Right forelimb (tissue), 1 donor: ENCODE measurements around the gene CD47.

ENCODE experiments used
- DNase-seq: peaks from one replicate; pipeline ENCODE4 v3.0.0-alpha.2; 2018

The CD47 gene

GRCh38 chr3:108046247-108046646, 44.6 kb downstream of the CD47 start:
- DNase-seq = no peak

GRCh38 chr3:108044699-108045098, 46.1 kb downstream of the CD47 start:
- no peak for DNase-seq

- no peak for DNase-seq
These were observed 48.5 kb downstream of the CD47 start for GRCh38 chr3:108042300-108042699.

DNA sequence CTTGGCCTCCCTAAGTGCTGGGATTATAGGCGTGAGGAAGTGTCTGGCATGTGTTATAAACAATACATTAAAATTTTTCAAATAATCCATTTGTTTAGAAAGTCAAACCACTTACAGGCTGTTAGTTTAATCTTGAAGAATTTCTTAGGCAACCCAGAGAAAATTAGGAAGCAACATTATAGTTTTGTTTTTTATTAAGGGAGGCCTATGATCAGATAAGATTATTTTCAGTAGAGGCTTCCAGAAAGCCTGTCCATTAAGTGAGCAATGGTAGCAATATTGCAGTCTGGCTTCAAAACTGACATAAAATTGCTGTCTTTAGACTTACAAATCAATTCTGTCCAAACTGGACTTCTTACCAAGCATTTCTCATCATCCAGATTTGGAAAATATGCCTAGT, 49.6 kb downstream of the CD47 start:
- no peak for DNase-seq

GRCh38 chr3:108037770-108038169, 53.1 kb downstream of the CD47 start:
- DNase-seq = no peak

GRCh38 chr3:108036984-108037741, 53.7 kb downstream of the CD47 start:
- DNase-seq = no peak

GRCh38 chr3:108036401-108036800, 54.4 kb downstream of the CD47 start:
- DNase-seq = no peak

GRCh38 chr3:108035751-108036150, 55.1 kb downstream of the CD47 start:
- no peak for DNase-seq

- DNase-seq = no peak
These were observed 58.9 kb downstream of the CD47 start for GRCh38 chr3:108031895-108032294.

DNA sequence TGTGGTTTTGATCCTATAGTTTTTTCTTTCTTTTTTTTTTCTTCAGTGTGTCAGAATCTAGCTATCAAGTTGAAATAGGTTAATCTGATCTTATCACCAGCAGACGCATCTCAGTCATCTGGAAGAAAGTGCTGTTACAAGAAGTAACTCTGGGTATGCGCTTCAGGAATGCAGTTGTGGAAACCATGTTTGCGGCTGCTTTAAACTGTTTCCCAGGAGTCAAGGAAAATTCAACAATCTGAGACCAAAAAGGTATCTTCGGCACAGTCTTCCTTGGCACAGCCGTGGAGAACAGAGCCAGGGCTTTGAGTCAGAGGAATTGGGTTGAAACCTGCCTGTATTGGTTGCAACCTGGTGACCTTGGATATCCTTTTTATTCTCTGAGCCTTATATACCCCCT, 59.9 kb downstream of the CD47 start:
- no peak for DNase-seq

DNA sequence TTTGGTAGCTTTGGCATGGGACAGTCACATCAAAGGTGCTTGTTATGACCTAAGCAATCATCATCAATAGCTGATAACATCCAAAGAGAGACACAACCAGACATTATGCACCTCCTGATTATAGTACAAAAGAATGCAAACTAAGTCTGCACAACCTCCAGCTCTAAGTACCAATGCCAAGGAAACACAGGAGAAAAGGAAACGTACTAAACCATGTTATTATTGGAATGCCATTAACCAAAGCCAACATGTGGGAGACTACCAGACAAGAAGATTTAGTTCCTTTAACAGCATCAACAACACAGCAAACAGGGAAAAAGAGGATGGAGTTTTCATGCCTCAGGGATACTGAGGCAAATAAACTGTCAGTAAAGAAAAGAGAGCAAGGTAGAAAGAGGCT, 61.4 kb downstream of the CD47 start:
- no peak for DNase-seq

DNA sequence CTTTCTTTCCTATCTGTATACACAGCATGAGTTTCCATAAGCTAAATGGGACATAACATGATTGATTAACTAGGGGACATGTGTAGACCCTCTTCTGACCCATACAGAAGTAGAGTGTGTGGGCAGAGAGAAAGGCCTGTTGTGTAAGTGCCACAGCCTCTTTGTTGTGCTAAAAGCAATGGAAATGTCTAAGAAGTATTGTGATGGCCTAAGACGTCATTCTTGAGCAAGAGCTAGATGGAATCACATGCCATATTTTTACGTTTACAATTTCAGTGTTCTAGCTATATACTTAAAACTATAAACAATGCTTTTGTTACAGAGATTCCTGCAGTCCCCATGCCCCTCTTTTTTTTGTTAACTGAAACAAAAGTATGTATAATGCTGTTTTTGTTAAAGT, 61.9 kb downstream of the CD47 start:
- DNase-seq = no peak

DNA sequence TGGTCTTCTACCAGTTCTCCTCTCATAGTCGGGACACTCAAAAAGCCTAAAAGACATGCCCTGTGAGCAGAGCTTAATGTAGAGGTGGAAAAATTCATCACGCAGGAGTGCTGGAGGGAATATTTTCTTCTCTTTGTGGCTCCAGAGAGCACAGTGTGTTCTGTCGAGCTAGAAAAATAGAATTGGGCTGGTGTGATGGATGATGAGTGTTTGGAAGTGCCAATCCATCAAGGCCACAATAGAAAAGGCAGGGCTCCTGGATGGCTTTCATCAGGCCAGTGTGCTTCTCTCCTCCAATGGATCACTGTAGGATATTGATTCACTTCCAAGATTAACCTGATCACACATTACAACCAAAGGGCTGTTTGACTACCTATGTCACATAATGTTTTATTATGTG, 65.7 kb downstream of the CD47 start:
- no peak for DNase-seq

GRCh38 chr3:108024146-108024850, 66.5 kb downstream of the CD47 start:
- DNase-seq = no peak

GRCh38 chr3:108022256-108023150, 68.3 kb downstream of the CD47 start:
- no peak for DNase-seq

GRCh38 chr3:108021533-108021932, 69.3 kb downstream of the CD47 start:
- no peak for DNase-seq

- no peak for DNase-seq
These were observed 69.7 kb downstream of the CD47 start for GRCh38 chr3:108021131-108021530.

- DNase-seq = no peak
These were observed 72.3 kb downstream of the CD47 start for GRCh38 chr3:108018552-108018951.

- no peak for DNase-seq
These were observed 73.2 kb downstream of the CD47 start for GRCh38 chr3:108017587-108017986.

- DNase-seq = no peak
These were observed 75.9 kb downstream of the CD47 start for GRCh38 chr3:108014943-108015342.

- DNase-seq = no peak
These were observed 77.4 kb downstream of the CD47 start for GRCh38 chr3:108013141-108014055.

DNA sequence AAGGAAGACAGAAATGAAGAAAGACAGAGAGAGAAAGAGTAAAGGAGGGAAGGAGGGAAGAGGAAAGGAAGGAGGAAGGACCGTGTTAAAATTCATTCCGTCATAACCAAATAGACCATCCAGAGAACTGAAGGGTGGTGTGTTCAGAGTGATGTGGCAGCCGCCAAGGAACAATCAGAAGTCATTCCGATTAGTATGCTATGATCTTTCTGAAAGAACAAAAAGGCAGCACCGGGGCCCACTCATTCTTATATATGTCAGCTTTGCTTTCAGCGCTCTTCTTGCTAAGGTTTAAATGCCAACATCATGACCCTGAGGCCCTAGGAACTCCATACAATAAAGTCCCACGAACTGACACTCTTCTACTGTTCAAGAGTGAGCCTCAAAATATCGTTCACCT, 78.5 kb downstream of the CD47 start:
- DNase-seq = no peak
